Measurements from ENCODE around the gene ACSF3.
A peak's percentile ranks its signal among the peaks of the same experiment; 100 is the strongest.

Gene ACSF3

GRCh38 chr16:89146211-89147005, 52.8 kb downstream of the ACSF3 start:
- no peak for DNase-seq

- no peak for DNase-seq
Observed at GRCh38 chr16:89147085-89147817, 53.6 kb downstream of the ACSF3 start.

- DNase-seq = no peak
Observed at GRCh38 chr16:89149386-89149785, 55.7 kb downstream of the ACSF3 start.

GRCh38 chr16:89150090-89150835, 56.6 kb downstream of the ACSF3 start:
- DNase-seq = peak in 1 of 2 experiments; percentile 26

- DNase-seq = no peak
Observed at GRCh38 chr16:89150981-89151380, 57.3 kb downstream of the ACSF3 start.

DNA sequence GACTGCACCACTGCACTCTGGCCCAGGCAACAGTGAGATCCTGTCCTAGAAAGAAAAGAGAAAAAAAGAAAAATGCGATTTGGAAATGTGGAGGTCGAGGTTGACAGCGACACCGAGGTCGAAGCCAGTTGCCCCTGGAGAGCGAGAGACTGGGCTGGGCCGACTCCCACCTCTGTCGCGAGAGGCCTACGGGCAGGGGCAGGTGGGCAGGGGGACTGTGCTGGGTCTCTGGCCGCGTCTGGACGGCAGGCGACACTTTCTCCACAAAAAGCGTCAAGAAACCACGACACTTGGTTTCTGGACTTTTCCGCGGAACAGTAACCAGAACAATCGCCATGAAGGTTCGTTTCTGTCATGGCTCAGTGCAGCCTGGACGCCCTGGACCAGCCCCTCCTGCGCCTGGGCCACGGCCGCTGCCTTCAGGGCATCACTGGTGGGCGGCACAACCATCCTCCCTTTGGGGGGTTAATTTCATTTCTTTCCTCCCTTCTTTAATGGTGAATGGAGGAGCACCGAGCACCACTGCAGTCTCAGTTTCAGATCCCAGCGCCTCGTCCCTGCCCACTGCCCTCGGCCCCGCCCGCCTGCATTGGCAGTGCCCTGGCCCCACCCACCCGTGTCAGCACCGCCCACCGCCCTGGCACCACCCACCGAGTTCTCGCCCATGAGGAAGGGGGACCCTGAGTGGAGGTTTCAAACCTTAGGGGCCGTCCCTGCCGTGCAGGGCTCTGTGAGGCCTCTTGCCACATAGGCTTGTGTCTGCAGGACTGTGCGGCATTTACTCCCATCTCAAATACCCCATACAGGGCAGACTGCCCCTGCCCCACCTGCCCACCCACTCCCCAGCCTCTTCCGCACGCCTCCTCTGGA, 59.4 kb downstream of the ACSF3 start:
- no peak for DNase-seq

- DNase-seq = no peak
Observed at GRCh38 chr16:89153848-89154271, 60.2 kb downstream of the ACSF3 start.

DNA sequence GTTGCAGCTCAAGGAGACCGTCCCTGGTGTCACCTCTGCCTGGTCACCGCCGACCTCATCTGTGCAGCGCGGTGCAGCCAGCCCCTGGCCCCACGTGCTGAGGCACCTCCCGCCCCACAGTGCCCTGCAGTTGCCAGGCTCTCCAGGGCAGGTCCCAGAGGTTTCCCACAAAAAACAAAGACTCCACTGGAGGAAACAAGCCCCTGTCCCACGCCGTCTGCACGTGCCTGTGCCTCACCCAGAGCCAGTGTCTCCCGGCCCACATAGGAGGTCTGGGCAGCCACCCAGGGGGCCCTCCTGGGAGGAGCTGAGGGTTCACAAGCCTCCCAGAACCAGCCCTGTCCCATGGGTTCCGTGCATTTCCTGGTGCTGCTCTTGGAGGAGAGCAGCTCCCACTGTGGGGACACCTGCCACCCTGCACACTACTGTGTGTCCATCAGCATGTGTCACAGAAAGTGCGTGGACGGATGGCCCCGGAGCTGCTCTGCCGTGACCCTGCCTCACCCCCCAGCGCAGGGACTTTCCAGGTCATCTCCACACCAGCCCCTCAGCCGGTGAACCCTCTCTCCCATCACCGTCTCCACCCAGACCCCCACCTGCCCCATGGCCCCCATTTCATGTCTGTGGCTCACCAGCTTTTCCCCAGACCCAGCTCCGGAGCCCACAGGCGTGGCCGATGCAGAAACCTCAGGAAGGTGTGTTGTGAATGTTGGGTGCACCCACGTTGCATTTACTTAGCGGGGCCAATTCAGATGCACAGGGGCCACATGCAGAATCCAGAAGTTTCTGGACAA, 60.9 kb downstream of the ACSF3 start:
- DNase-seq = no peak

DNA sequence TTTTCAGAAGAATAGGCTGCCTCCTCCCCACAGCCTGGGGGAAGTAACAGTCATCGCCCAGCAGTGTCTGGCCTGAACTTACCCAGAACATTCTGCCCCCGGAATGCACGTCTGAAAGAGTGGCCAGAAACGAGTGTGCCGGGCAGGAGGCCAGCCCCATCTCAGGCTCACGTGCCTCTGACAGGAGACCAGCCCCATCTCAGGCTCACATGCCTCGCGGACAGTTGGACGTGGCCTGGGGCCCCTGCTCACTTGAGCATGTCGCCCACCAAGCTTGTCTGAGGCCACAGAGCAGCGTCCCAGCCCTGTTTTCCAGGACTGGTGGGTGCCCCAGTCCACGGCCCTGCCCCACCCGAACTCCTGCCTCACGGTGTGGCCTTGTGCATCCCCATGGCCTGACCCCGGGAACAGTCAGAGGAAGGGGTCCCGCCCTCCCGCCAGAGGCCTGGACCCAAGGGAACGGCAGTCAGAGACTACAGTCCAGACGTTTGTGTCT, 61.6 kb downstream of the ACSF3 start:
- DNase-seq = no peak

GRCh38 chr16:89155851-89156739, 62.4 kb downstream of the ACSF3 start:
- DNase-seq = no peak

GRCh38 chr16:89156740-89157645, 63.3 kb downstream of the ACSF3 start:
- no peak for DNase-seq

- no peak for DNase-seq
Observed at GRCh38 chr16:89157778-89158177, 64.1 kb downstream of the ACSF3 start.

DNA sequence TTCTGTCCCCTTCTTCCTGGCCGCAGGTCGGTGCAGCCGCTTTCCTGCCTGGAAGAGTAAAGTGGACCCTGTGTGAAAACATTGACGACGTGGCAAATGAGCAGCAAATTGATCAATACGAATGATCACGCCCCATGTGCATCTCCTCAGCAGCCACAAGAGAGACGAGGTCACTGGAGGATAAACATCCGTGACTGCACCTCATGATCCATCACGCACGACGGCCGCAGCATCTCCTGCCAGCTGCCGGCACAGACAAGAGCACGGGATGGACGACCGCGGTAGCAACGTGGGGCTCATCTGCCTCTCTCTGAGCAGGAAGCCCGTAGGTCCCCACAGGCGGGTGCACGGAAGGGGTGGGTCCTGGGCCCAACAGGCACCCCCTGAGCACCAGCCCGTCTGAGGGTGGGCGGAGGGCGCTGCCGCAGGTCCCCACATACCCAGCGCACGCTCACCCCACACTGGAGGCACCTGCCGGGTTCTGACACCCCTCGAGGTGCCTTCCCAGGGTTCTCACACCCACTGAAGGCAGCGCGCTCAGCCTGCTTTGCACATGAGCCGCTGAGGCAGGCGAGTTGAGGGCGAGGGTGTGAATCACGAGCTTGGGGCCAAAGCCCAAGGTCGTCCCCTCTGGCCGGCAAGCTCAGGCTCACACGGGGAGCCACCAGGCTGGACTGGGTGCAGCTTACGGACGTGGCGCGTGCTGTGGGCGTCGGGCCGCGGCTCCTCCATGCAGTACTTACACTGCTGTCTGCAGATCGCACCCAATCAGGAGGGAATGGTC, 65.6 kb downstream of the ACSF3 start:
- DNase-seq = no peak

GRCh38 chr16:89159850-89160354, 66.2 kb downstream of the ACSF3 start:
- DNase-seq = no peak

DNA sequence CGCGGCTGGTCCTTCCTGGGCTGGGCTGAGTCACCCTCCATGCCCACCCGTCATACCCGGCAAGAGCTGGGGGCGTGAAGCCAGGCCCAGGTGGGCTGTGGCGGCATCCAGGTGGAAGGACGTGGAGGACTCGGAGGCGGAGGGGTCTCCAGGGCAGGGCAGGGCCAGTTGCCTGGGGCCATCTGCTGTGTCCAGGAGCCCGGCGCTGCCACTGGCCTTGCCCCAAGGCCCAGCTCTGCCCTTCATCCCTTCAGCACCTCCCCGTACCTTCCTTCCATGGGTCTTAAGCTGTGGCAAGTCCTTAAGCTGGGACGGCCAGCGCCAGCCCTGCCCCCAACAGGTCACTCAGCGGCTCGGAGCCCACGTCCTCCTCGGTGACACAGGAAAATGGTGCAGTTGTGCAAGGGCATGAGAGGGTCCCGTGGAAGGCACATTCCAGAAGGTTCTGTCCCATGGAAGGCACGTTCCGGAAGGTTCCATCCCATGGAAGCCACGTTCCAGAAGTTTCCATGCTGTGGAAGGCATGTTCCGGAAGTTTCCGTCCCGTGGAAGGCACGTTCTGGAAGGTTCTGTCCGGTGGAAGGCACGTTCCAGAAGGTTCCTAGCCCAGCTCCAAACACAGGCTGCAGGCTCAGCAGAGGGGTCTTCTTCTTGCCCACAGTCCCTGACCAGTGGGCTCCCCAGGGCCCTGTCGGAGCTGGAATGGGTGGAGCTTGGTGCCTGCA, 67.5 kb downstream of the ACSF3 start:
- DNase-seq = no peak

DNA sequence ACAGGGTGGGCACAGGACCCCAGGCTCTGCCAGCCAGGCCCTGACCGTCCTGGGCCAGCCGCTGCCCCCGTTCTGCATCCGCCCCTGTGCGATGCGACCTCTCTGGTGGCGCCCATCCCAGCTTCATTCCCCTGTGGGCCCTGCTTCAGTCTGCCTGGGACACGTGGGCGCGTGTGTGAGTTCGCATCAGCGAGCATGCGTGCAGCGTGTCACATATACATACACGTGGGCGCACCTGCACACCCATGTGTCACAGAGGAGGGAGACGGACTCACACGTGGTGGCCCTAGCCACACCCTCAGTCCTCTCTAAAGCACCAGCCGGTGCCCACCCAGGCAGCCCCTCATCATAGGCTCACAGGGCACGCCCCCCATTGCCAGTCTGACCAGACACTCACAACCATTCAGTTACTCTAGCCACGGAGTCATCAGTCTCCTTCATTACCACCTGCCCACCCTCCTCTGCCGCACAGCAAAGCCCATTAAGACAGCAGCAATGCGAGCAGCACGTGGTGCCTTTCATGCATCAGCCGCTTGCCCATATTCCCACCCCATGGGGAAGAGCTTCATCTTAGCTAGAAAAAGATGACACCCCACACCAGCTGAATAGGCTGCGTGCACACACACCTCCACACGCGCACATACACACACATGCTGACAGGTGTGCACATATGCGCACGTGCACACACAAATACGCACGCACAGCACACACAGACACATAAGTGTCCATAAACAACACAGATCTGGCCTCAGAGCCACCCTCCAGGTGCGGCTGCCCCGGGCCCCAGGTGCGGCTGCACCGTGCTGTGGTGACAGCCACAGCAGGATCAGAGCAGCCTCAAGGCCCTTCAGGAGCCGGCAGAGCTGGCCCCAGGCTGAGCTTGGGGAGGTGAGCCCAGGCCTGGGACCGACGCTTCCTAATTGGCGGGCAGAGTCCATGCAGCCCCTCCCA, 68.4 kb downstream of the ACSF3 start:
- DNase-seq = no peak

All from SHP77 (cell line).